Suprapubic skin (tissue), 4 donors: ENCODE data around the gene ANKRD2. TPM values are rescaled to one million over a fixed set of nuclear protein-coding genes. Genes with fewer than 3 reads are reported as not detected.
"Not testable (repeated sequence)": the region's sequence is repeated elsewhere in the genome, so short reads cannot be mapped to it uniquely, and the experiment has no call there.

Experiments
- DNase-seq, 2 donors: peaks; one replicate each; pipeline ENCODE4 v3.0.0-alpha.2; 2019; ENCODE audit warnings: low spot score in 2 of 2
- H3K27ac ChIP-seq: fragments of 200-600 bp; sonication (generic); one replicate; pipeline ENCODE4 v1.5.1; 2019
- H3K27me3 ChIP-seq: fragments of 200-600 bp; sonication (generic); one replicate; pipeline ENCODE4 v1.5.1; 2019
- H3K36me3 ChIP-seq: fragments of 200-600 bp; sonication (generic); one replicate; pipeline ENCODE4 v1.5.1; 2019
- H3K4me1 ChIP-seq: fragments of 200-600 bp; sonication (generic); one replicate; pipeline ENCODE4 v1.5.1; 2019
- H3K4me3 ChIP-seq: fragments of 200-600 bp; sonication (generic); one replicate; pipeline ENCODE4 v1.5.1; 2019; ENCODE audit warnings: mild to moderate bottlenecking
- H3K9me3 ChIP-seq: fragments of 200-600 bp; sonication (generic); one replicate; pipeline ENCODE4 v1.5.1; 2019
- CTCF ChIP-seq, 2 donors: fragments of 200-600 bp in 1 of 2; fragments of 450-650 bp in 1 of 2; sonication (generic) in 1 of 2; IDR thresholded peaks; one replicate each; pipeline ENCODE4 v1.5.1; 2016 to 2019; ENCODE audit warnings: antibody characterized with exemption in 2 of 2, mild to moderate bottlenecking in 1 of 2, moderate library complexity in 1 of 2
- EP300 ChIP-seq: sonication (generic); formaldehyde crosslinking; IDR thresholded peaks from one replicate; pipeline ENCODE4 v1.6.1; 2017; ENCODE audit warnings: antibody characterized with exemption
- POLR2A ChIP-seq, 2 donors: fragments of 450-650 bp; IDR thresholded peaks; one replicate each; pipeline ENCODE4 v1.6.1; 2017; ENCODE audit warnings: antibody characterized with exemption in 2 of 2, mild to moderate bottlenecking in 2 of 2, moderate library complexity in 2 of 2
- POLR2AphosphoS5 ChIP-seq, 3 donors: sonication (generic); formaldehyde crosslinking; IDR thresholded peaks; one replicate each; pipeline ENCODE4 v1.6.1; 2017; ENCODE audit warnings: antibody characterized with exemption in 3 of 3
- WGBS: methylation state at CpG from one replicate; pipeline ENCODE4 v1.1.5; 2018; 5-methylcytosine and 5-hydroxymethylcytosine counted together
- total RNA-seq, 4 donors: library from RNA; depleted of rRNA; stranded (reverse); fragments of >200 nt; gene quantifications; one replicate each; pipeline ENCODE4 v1.1.0, GENCODE V29; 2016

Gene ANKRD2, protein sequence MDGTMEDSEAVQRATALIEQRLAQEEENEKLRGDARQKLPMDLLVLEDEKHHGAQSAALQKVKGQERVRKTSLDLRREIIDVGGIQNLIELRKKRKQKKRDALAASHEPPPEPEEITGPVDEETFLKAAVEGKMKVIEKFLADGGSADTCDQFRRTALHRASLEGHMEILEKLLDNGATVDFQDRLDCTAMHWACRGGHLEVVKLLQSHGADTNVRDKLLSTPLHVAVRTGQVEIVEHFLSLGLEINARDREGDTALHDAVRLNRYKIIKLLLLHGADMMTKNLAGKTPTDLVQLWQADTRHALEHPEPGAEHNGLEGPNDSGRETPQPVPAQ
- 1 to 10 TPM in 2 of 4 donors, under 1 TPM in 1, not detected in 1; 0.45 to 2.5 (median 2.0) TPM for total RNA-seq

GRCh38 chr10:97572214-97572989, at the start of gene ANKRD2:
Gene ANKRD2, plus strand, starts transcription at chr10:97572779. Its CDS starts 10 bp downstream, at chr10:97572789.
- Histone ChIP-seq H3K9me3 (no peaks in the 10 kb centered on the region), H3K36me3 (peaks cover 25% of the 10 kb centered on the region), H3K27ac (peak within 1 kb of the TSS; percentile 86), H3K27me3 (no peaks in the 10 kb centered on the region), H3K4me3 (no peak within 1 kb of the TSS), H3K4me1 (peaks cover 49% of the 10 kb centered on the region)
- DNase-seq, result peak in 1 of 2 donors; percentile 86
- 61% methylated on average over 7 of the region's 16 CpGs for WGBS
- peak; percentile 55 to 84 for TF ChIP-seq CTCF (IDR thresholded peaks at IDR 0.05)
- no peak for TF ChIP-seq EP300
- TF ChIP-seq POLR2A (IDR thresholded peaks at IDR 0.05), result no peak
- no peak for TF ChIP-seq POLR2AphosphoS5 (IDR thresholded peaks at IDR 0.05)

DNA sequence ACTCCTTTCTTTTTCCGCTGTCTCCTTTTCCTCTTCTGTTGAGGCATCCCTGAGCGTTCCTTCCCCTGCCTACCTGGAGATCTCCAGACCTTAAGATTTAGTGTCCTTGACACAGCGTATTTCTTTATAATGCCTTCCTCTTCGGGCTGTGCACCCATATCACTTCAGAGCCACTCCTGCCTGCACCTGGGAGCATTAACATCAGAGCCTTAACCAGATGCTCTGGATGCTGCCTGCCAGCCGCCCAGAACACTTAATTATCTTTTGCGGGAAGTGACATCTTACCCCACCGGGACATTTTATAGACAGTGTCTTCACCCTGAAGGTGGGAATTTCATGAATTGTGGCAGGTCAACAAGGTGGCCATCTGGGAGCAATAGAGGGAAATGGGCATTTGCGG, 49.6 kb upstream of the ANKRD2 start:
- TF ChIP-seq POLR2A (IDR thresholded peaks at IDR 0.05), result no peak
- no peak for TF ChIP-seq CTCF (IDR thresholded peaks at IDR 0.05)
- no peak for TF ChIP-seq POLR2AphosphoS5 (IDR thresholded peaks at IDR 0.05)
- TF ChIP-seq EP300, result no peak
- H3K27ac ChIP-seq, result no peak overlapping the region
- H3K4me3 ChIP-seq, result no peak overlapping the region
- no peaks in the 10 kb centered on the region for H3K9me3 ChIP-seq
- WGBS, result 86% methylated on average over 8 of the region's 8 CpGs
- peaks cover 37% of the 10 kb centered on the region for H3K4me1 ChIP-seq
- DNase-seq, result no peak
- no peaks in the 10 kb centered on the region for H3K27me3 ChIP-seq
- no peaks in the 10 kb centered on the region for H3K36me3 ChIP-seq

DNA sequence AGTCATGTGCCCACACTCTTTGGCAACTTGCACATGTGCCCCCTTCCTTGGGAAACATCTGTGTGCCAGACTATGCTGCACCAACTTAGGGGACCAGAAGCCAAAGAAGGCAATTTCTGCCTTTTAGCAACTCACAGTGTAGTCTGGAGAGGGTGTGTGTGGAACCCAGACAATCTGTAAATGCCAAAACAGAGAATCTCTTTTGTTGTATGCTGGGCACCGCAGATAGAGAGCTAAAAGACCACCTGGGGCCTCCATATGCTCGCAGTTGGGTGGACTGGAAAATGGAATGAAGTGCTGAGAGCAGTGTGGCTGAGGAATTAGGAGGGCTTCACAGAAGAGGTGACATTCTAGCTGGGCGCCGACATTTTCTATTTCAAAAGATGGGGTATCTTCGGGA, 47.5 kb upstream of the ANKRD2 start:
- no peak overlapping the region for H3K4me3 ChIP-seq
- DNase-seq, result no peak
- no peak for TF ChIP-seq EP300
- no peak overlapping the region for H3K27ac ChIP-seq
- H3K27me3 ChIP-seq, result no peaks in the 10 kb centered on the region
- H3K4me1 ChIP-seq, result peaks cover 23% of the 10 kb centered on the region
- no peaks in the 10 kb centered on the region for H3K9me3 ChIP-seq
- 89% methylated on average over 5 of the region's 5 CpGs for WGBS
- H3K36me3 ChIP-seq, result no peaks in the 10 kb centered on the region

DNA sequence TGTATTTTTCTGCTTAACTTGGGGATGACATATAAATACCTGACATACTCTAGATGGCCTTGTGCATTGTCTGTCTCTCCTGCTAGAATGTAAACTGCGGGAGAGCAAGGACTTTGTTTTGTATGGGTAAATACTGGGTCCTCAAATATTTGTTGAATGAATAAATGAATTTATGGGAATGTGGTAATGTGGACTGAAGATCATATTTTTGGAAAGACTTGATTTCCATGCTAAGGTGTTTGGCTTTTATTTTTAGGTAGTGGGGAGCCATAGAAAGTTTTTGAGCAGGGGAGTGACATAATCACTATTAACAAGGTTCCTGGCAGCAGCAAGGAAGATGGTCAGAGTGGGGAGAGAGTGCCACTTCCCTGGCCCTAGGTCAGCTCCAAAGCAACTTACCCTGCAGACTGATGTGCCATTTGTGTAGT, 46.9 kb upstream of the ANKRD2 start:
- Histone ChIP-seq H3K4me1 (peaks cover 23% of the 10 kb centered on the region), H3K4me3 (no peak overlapping the region), H3K9me3 (no peaks in the 10 kb centered on the region), H3K27me3 (no peaks in the 10 kb centered on the region), H3K36me3 (no peaks in the 10 kb centered on the region), H3K27ac (no peak overlapping the region)
- TF ChIP-seq EP300 (no peak), CTCF (IDR thresholded peaks at IDR 0.05) (no peak), POLR2AphosphoS5 (IDR thresholded peaks at IDR 0.05) (no peak), POLR2A (IDR thresholded peaks at IDR 0.05) (no peak)
- no peak for DNase-seq
- 96% methylated on average over 1 of the region's 1 CpG for WGBS

GRCh38 chr10:97528876-97529275, 43.7 kb upstream of the ANKRD2 start:
- H3K27me3 ChIP-seq, H3K9me3 ChIP-seq, H3K4me1 ChIP-seq, DNase-seq, H3K4me3 ChIP-seq, H3K36me3 ChIP-seq, H3K27ac ChIP-seq: not testable (repeated sequence)
- WGBS, result no CpG with 5 or more reads among the region's 29 CpGs
